ENCODE results near the gene PFDN1.
A peak's percentile ranks its signal among the peaks of the same experiment; 100 is the strongest.

The PFDN1 gene

DNA sequence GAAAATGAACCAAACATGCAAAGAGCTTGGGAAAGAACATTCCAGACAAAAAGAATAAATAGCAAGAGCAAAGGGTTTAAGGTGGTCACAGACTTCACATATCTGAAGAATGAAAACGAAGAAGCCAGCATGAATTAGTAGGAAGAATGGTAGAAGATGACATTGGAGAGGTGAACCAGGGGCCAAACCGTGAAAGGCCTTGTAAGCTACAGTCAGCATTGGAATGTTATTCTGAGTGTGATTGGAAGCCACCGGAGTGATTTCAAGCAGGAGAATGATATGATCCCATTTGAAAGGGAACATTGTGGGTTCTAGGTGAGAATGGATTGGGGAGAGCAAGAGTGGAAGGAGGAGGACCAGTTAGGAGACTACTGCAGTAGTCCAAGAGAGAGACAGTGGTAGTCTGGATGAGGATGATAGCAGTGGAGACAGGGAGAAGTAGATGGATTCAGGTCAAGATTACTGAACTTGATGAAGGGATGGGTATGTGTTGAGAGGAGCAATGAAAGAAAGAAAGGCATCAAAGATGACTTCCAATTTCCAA is 6.9 kb upstream of the PFDN1 start:
- no peak for TF ChIP-seq POLR2AphosphoS5 (IDR thresholded peaks at IDR 0.05; ENCODE audit: low read depth, low read length)
- no peak for TF ChIP-seq POU2F2 (IDR thresholded peaks at IDR 0.05; ENCODE audit: low read depth, low read length)
- no peak for TF ChIP-seq SPI1 (IDR thresholded peaks at IDR 0.05; ENCODE audit: low read depth, low read length)
- TF ChIP-seq TAF1 (IDR thresholded peaks at IDR 0.05; ENCODE audit: low read depth, low read length) = no peak
- no peak for TF ChIP-seq POLR2A (IDR thresholded peaks at IDR 0.05; ENCODE audit: low read depth, low read length)
- TF ChIP-seq PAX5 (IDR thresholded peaks at IDR 0.05; ENCODE audit: insufficient read depth, low read length, severe bottlenecking) = no peak
- DNase-seq (ENCODE audit: insufficient read length, low spot score) = no peak
- FAIRE-seq = no peak

GRCh38 chr5:140305471-140305870 is 2.6 kb upstream of the PFDN1 start:
- no peak for FAIRE-seq
- TF ChIP-seq POLR2A (IDR thresholded peaks at IDR 0.05; ENCODE audit: low read depth, low read length) (no peak), POLR2AphosphoS5 (IDR thresholded peaks at IDR 0.05; ENCODE audit: low read depth, low read length) (no peak)
- no peak for DNase-seq (ENCODE audit: insufficient read length, low spot score)

- FAIRE-seq (no peak), DNase-seq (ENCODE audit: insufficient read length, low spot score) (no peak)
- TF ChIP-seq POLR2A (IDR thresholded peaks at IDR 0.05; ENCODE audit: low read depth, low read length) = no peak
- no peak for TF ChIP-seq TAF1 (IDR thresholded peaks at IDR 0.05; ENCODE audit: low read depth, low read length)
- TF ChIP-seq PAX5 (IDR thresholded peaks at IDR 0.05; ENCODE audit: insufficient read depth, low read length, severe bottlenecking) = no peak
- TF ChIP-seq POU2F2 (IDR thresholded peaks at IDR 0.05; ENCODE audit: low read depth, low read length) = no peak
- TF ChIP-seq POLR2AphosphoS5 (IDR thresholded peaks at IDR 0.05; ENCODE audit: low read depth, low read length) = no peak
- TF ChIP-seq SPI1 (IDR thresholded peaks at IDR 0.05; ENCODE audit: low read depth, low read length) = no peak
Observed at GRCh38 chr5:140303966-140304365, 1.1 kb upstream of the PFDN1 start.

- DNase-seq (ENCODE audit: insufficient read length, low spot score) (no peak), FAIRE-seq (no peak)
- TF ChIP-seq PAX5 (IDR thresholded peaks at IDR 0.05; ENCODE audit: insufficient read depth, low read length, severe bottlenecking) (no peak), POLR2AphosphoS5 (IDR thresholded peaks at IDR 0.05; ENCODE audit: low read depth, low read length) (no peak), SPI1 (IDR thresholded peaks at IDR 0.05; ENCODE audit: low read depth, low read length) (no peak), POLR2A (IDR thresholded peaks at IDR 0.05; ENCODE audit: low read depth, low read length) (no peak), POU2F2 (IDR thresholded peaks at IDR 0.05; ENCODE audit: low read depth, low read length) (no peak), TAF1 (IDR thresholded peaks at IDR 0.05; ENCODE audit: low read depth, low read length) (no peak)
Observed at GRCh38 chr5:140301136-140301535, 1.8 kb downstream of the PFDN1 start.

- no peak for FAIRE-seq
- TF ChIP-seq PAX5 (IDR thresholded peaks at IDR 0.05; ENCODE audit: insufficient read depth, low read length, severe bottlenecking) = no peak
- no peak for TF ChIP-seq TAF1 (IDR thresholded peaks at IDR 0.05; ENCODE audit: low read depth, low read length)
- TF ChIP-seq SPI1 (IDR thresholded peaks at IDR 0.05; ENCODE audit: low read depth, low read length) = no peak
- no peak for TF ChIP-seq POU2F2 (IDR thresholded peaks at IDR 0.05; ENCODE audit: low read depth, low read length)
- no peak for TF ChIP-seq POLR2AphosphoS5 (IDR thresholded peaks at IDR 0.05; ENCODE audit: low read depth, low read length)
- no peak for TF ChIP-seq POLR2A (IDR thresholded peaks at IDR 0.05; ENCODE audit: low read depth, low read length)
- no peak for DNase-seq (ENCODE audit: insufficient read length, low spot score)
Observed at GRCh38 chr5:140299056-140299455, 3.8 kb downstream of the PFDN1 start.

GRCh38 chr5:140298183-140298601 is 4.7 kb downstream of the PFDN1 start:
- TF ChIP-seq POU2F2 (IDR thresholded peaks at IDR 0.05; ENCODE audit: low read depth, low read length) (no peak), SPI1 (IDR thresholded peaks at IDR 0.05; ENCODE audit: low read depth, low read length) (no peak), POLR2A (IDR thresholded peaks at IDR 0.05; ENCODE audit: low read depth, low read length) (no peak), POLR2AphosphoS5 (IDR thresholded peaks at IDR 0.05; ENCODE audit: low read depth, low read length) (no peak), PAX5 (IDR thresholded peaks at IDR 0.05; ENCODE audit: insufficient read depth, low read length, severe bottlenecking) (no peak), TAF1 (IDR thresholded peaks at IDR 0.05; ENCODE audit: low read depth, low read length) (no peak)
- DNase-seq (ENCODE audit: insufficient read length, low spot score) (no peak), FAIRE-seq (no peak)

DNA sequence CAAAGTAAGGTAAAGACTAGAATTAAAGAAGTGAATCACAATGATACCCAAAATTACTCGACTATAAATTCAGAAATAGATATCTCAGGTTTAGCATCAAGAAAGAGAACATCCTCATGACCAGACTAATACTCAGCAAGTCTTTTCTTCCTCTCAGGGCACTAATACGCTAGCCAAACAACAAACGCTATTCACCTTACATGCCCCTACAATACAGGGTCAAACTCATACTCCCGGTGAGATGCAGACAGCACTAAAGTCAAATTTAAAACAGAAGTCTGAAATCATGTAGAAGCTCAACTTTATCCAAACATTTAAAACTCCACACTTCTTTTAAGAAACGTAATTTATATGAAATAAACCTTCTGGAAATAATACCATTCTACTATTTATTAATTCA is 5.6 kb downstream of the PFDN1 start:
- no peak for DNase-seq (ENCODE audit: insufficient read length, low spot score)
- TF ChIP-seq POLR2AphosphoS5 (IDR thresholded peaks at IDR 0.05; ENCODE audit: low read depth, low read length) = no peak
- no peak for TF ChIP-seq POU2F2 (IDR thresholded peaks at IDR 0.05; ENCODE audit: low read depth, low read length)
- no peak for TF ChIP-seq TAF1 (IDR thresholded peaks at IDR 0.05; ENCODE audit: low read depth, low read length)
- no peak for TF ChIP-seq PAX5 (IDR thresholded peaks at IDR 0.05; ENCODE audit: insufficient read depth, low read length, severe bottlenecking)
- no peak for TF ChIP-seq POLR2A (IDR thresholded peaks at IDR 0.05; ENCODE audit: low read depth, low read length)
- TF ChIP-seq SPI1 (IDR thresholded peaks at IDR 0.05; ENCODE audit: low read depth, low read length) = no peak
- FAIRE-seq = no peak

GRCh38 chr5:140296289-140296688 is 6.6 kb downstream of the PFDN1 start:
- no peak for TF ChIP-seq POLR2AphosphoS5 (IDR thresholded peaks at IDR 0.05; ENCODE audit: low read depth, low read length)
- TF ChIP-seq SPI1 (IDR thresholded peaks at IDR 0.05; ENCODE audit: low read depth, low read length) = no peak
- TF ChIP-seq PAX5 (IDR thresholded peaks at IDR 0.05; ENCODE audit: insufficient read depth, low read length, severe bottlenecking) = no peak
- no peak for TF ChIP-seq POLR2A (IDR thresholded peaks at IDR 0.05; ENCODE audit: low read depth, low read length)
- TF ChIP-seq TAF1 (IDR thresholded peaks at IDR 0.05; ENCODE audit: low read depth, low read length) = no peak
- no peak for TF ChIP-seq POU2F2 (IDR thresholded peaks at IDR 0.05; ENCODE audit: low read depth, low read length)
- FAIRE-seq (peak; percentile 54), DNase-seq (ENCODE audit: insufficient read length, low spot score) (no peak)

- TF ChIP-seq POU2F2 (IDR thresholded peaks at IDR 0.05; ENCODE audit: low read depth, low read length) (no peak), SPI1 (IDR thresholded peaks at IDR 0.05; ENCODE audit: low read depth, low read length) (no peak), POLR2A (IDR thresholded peaks at IDR 0.05; ENCODE audit: low read depth, low read length) (no peak)
- peak; percentile 63 for FAIRE-seq
- no peak for DNase-seq (ENCODE audit: insufficient read length, low spot score)
Observed at GRCh38 chr5:140295414-140295813, 7.5 kb downstream of the PFDN1 start.

GRCh38 chr5:140294753-140295152 is 8.1 kb downstream of the PFDN1 start:
- DNase-seq (ENCODE audit: insufficient read length, low spot score) (no peak), FAIRE-seq (no peak)
- TF ChIP-seq TAF1 (IDR thresholded peaks at IDR 0.05; ENCODE audit: low read depth, low read length) = no peak
- TF ChIP-seq POLR2A (IDR thresholded peaks at IDR 0.05; ENCODE audit: low read depth, low read length) = no peak
- TF ChIP-seq POU2F2 (IDR thresholded peaks at IDR 0.05; ENCODE audit: low read depth, low read length) = no peak
- TF ChIP-seq PAX5 (IDR thresholded peaks at IDR 0.05; ENCODE audit: insufficient read depth, low read length, severe bottlenecking) = no peak
- no peak for TF ChIP-seq POLR2AphosphoS5 (IDR thresholded peaks at IDR 0.05; ENCODE audit: low read depth, low read length)
- no peak for TF ChIP-seq SPI1 (IDR thresholded peaks at IDR 0.05; ENCODE audit: low read depth, low read length)

Measured in GM12891 (cell line).